Stimulated activated memory B cell treated with anti-CD40 and anti-IgM and Interleukin-4, amounts not matched to agents 10 μg/mL and 1 μg/mL and 100 μg/mL, for 72 hours (primary cell): Measurements from ENCODE around the gene KIAA1755.

Experiments used
- ATAC-seq: fragments of 150-1000 bp; cut with Tn5 transposase; 2 replicates; pipeline ENCODE4 v1.10.0; 2021
- H3K27ac Mint-ChIP-seq: one replicate; pipeline ENCODE4 v1.8.0; 2022; ENCODE audit warnings: mild to moderate bottlenecking, mixed read lengths
- H3K27me3 Mint-ChIP-seq: one replicate; pipeline ENCODE4 v1.8.0; 2022; ENCODE audit warnings: mixed read lengths
- H3K36me3 Mint-ChIP-seq: one replicate; pipeline ENCODE4 v1.8.0; 2022; ENCODE audit warnings: mixed read lengths
- H3K4me1 Mint-ChIP-seq: one replicate; pipeline ENCODE4 v1.8.0; 2022; ENCODE audit warnings: mixed read lengths
- H3K4me3 Mint-ChIP-seq: one replicate; pipeline ENCODE4 v1.8.0; 2022; ENCODE audit warnings: mild to moderate bottlenecking, moderate library complexity, mixed read lengths
- H3K9me3 Mint-ChIP-seq: one replicate; pipeline ENCODE4 v1.8.0; 2022; ENCODE audit warnings: mixed read lengths

The KIAA1755 gene

DNA sequence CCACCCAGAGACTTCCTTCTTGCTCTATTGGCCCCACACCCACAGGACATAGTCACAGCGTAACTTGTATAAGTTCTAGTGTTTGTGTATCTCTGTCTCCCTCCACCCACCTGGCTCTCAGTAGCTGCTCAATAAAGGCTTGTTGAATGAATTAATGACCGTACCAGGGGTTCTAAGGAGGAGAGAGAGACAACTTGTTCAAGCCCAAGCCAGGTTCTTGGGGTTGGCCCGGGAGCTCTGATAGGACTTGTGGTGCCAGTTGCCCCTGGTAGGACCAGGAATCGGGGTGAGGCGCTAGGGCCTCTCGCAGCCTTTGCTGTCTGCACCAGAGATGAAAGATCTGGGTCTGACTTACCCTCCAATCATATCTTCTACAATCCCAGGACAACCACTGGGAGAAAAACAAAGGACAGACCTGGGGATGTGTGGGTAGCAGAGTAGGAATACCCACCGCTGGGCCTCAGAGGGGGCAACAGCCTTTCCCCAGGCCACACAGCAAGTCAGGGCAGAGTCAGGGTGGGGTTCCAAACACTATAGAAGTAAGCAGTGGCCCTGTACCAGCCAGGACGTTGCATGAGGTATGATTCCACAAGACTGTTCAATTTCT is 90.2 kb downstream of the KIAA1755 start:
- H3K9me3 Mint-ChIP-seq = no peaks in the 10 kb centered on the region
- H3K4me3 Mint-ChIP-seq = no peak overlapping the region
- H3K4me1 Mint-ChIP-seq = peaks cover 39% of the 10 kb centered on the region
- ATAC-seq = no peak
- peak overlapping the region; percentile 97 for H3K27ac Mint-ChIP-seq
- H3K27me3 Mint-ChIP-seq = no peaks in the 10 kb centered on the region
- H3K36me3 Mint-ChIP-seq = no peaks in the 10 kb centered on the region

DNA sequence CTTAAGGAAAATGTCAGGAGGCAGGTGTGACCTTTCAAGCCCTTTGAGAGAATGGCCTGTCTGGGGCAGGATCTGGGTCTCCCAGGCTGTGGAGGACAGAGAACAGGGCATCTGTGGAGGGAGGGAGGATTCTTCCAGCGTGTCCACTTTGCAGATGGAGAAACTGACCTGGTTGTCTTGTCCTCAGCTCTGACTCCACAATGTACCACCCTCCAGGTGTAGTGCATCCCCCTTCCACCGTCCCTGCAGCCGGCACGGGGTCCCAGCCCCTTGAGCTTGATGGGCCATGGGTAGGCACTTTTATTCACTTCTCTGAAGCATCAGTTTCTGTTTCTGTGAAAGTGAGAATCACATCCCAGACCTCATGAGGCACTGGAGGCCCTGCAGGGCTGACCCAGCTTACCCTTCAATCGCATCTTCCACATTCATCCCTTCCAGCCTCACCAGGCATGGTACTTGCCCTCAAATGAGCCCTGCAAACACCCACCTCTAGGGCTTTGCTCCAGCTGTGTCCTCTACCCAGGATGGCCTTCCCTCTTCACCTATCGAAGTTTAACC is 90.8 kb downstream of the KIAA1755 start:
- ATAC-seq = no peak
- Mint-ChIP-seq H3K4me3 (no peak overlapping the region), H3K27ac (peak overlapping the region; percentile 97)

DNA sequence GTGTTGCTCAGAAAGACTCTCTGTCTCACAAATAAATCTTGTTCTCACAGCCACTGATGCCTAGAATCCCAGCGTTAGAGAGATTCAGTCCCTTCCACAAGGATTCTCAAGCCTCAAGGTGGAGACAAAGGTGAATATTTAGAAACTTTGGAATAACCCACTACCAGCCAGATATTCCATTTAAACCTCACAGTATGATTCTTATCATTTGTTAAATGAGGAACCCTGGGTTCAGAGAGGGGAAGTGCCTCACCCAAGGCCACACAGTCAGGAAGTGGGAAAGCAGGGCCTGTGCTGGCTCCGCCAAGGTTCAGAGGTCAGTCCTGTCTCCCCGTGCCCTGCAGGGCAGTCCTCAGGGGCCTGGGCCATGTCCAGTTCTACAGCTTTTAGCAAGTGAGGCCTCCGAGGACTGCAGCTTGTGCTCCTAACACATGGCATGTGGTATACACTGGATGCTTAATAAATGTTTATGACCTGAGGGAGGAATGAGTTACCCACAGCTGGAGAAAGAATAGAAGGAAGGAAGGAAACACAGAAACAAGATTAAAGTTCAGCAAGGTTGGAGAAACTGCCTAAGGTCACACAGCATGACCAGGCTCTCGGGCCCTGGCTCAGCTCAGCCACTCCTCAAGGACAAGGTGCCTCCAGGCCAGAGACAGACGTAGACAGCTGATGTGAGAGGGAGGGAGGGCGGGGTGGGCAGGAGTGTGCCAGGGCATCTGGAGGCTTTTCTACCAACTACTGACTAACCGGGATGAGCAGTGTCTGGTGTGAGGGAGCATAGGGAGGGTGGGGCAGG is 91.5 kb downstream of the KIAA1755 start:
- Mint-ChIP-seq H3K4me3 (peak overlapping the region; percentile 53), H3K9me3 (no peaks in the 10 kb centered on the region), H3K27ac (peak overlapping the region; percentile 97), H3K36me3 (no peaks in the 10 kb centered on the region), H3K27me3 (no peaks in the 10 kb centered on the region), H3K4me1 (peaks cover 51% of the 10 kb centered on the region)
- peak; percentile 44 for ATAC-seq

More for the DNA sequence above, 90.8 kb downstream of the KIAA1755 start:
- Mint-ChIP-seq H3K36me3 (no peaks in the 10 kb centered on the region), H3K4me1 (peaks cover 45% of the 10 kb centered on the region), H3K27me3 (no peaks in the 10 kb centered on the region), H3K9me3 (no peaks in the 10 kb centered on the region)

DNA sequence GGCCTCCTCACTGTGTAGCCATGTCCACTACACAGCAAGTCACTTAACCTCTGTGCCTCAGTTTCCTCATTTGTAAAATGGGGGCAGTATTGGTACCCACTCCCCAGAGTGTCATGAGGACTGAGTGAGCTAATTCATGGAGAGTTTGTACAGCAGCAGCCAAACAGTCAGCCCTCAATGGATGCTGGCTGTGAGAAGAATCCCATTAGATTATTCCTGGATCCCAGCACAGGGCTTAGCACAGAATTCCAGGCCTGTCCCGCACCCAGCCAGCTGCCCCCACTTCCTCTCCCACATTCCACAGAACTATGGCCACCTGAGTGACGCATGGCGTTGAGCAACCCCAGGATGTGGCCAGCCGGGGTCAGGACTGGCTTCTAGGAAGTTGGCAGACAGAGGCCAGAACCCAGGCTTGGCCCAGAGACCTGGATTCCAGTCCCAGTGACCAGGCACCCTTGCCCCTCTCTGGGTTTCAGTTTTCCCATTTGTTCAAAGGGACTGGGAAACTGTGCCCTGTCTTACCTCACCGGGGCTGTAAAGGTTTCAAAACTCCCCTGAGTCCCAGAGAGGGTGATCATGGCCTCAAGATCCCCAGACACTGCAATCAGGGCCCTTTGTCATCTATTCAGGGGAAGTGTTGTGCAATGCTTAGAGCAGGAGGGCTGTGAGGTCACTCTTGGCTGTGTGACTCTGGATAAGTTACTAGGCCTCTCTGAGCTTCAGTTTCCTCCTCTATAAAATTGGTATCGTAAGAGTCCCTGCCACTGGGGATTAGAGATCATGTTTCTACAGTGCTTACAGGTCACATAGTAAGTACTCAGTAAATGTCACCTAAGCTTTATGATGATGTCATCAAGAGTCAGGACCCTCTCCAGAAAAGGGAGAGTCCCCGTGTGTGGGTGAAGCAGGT is 92.4 kb downstream of the KIAA1755 start:
- ATAC-seq = peak; percentile 47
- peak overlapping the region; percentile 97 for H3K27ac Mint-ChIP-seq
- peaks cover 60% of the 10 kb centered on the region for H3K4me1 Mint-ChIP-seq
- no peak overlapping the region for H3K4me3 Mint-ChIP-seq
- no peaks in the 10 kb centered on the region for H3K36me3 Mint-ChIP-seq
- H3K27me3 Mint-ChIP-seq = no peaks in the 10 kb centered on the region
- no peaks in the 10 kb centered on the region for H3K9me3 Mint-ChIP-seq

DNA sequence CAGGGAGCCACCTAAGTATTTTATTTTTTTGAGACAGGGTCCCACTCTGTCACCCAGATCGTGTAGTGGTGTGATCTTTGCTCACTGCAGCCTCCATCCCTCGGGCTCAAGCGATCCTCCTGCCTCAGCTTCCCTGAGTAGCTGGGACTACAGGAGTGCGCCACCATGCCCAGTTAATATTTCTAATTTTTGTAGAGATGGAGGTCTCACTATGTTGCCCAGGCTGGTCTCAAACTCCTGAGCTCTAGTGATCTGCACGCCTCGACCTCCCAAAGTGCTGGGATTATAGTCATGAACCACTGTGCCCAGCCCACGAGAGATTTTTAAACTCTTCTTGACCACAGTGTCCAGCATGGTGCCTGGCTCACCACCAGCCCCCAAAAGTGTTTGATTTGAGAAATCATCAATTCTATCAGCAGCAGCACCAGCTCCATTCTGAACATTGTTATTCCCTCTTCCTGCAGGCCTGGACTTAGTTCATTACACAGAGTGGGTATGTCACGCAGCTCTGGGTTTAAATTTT is 93.1 kb downstream of the KIAA1755 start:
- Mint-ChIP-seq H3K4me3 (no peak overlapping the region), H3K9me3 (no peaks in the 10 kb centered on the region), H3K36me3 (no peaks in the 10 kb centered on the region), H3K27ac (peak overlapping the region; percentile 97), H3K4me1 (peaks cover 67% of the 10 kb centered on the region), H3K27me3 (no peaks in the 10 kb centered on the region)
- ATAC-seq = no peak

DNA sequence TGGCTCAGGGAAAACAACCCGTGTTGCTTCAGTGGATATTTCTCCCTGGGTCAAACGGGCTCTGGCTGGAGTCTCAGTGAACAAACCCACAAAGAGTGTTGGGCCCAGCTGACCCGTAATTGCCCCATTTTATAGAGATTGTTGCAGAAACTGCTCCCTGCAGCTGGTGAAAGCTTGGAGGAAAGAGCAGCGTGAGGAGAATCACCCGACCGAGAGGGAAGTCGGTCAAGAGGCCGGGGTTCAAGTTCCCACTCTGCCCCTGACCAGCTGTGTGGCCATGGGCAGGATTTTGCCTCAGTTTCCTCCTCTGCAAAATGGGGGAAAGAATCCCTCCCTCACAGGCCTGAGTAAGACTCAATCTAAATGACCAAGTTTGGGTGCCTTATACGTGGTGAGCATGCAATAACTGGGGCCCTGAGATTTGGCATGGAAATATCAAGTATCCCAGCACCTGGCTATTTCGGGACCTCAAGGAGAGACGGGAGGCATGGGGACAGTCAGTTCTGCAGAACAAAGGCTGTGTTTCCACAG is 93.8 kb downstream of the KIAA1755 start:
- Mint-ChIP-seq H3K27me3 (no peaks in the 10 kb centered on the region), H3K4me1 (peaks cover 73% of the 10 kb centered on the region), H3K9me3 (no peaks in the 10 kb centered on the region), H3K27ac (peak overlapping the region; percentile 81), H3K4me3 (no peak overlapping the region), H3K36me3 (no peaks in the 10 kb centered on the region)
- ATAC-seq = no peak

DNA sequence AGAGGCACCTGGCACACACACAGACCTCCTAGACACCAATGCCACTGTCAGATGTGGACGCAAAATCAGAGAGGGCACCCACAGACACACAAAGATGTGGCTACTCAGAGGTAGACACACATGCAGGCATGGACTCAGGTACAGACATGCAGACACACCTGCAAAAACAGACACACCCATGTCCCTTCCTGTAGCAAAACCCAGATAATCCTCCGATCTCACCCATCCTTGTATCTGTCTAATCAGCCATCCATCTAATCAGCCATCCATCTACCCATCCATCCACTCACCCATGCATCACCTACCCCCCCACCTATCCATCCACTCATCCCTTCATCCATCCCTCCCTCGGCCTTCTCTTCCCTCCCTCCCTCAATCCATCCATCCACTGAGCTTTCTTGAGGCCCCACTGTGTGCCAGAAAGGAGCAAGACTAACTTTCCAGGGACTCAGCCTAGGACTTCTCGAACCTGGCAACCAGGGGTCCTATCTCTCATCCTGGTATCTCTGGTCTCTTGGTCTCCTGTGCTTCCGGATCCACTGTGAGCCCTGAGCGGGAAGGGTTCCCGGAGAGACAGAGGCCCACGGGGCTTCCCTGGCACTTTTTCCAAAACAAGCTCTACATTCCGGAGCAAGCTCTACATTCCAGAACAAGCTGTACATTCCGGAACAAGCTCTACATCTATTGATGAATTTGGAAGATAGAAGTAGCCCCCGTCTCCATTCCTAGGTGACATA is 94.4 kb downstream of the KIAA1755 start:
- no peaks in the 10 kb centered on the region for H3K36me3 Mint-ChIP-seq
- no peak for ATAC-seq
- peaks cover 79% of the 10 kb centered on the region for H3K4me1 Mint-ChIP-seq
- peak overlapping the region; percentile 73 for H3K4me3 Mint-ChIP-seq
- H3K9me3 Mint-ChIP-seq = no peaks in the 10 kb centered on the region
- peak overlapping the region; percentile 81 for H3K27ac Mint-ChIP-seq
- no peaks in the 10 kb centered on the region for H3K27me3 Mint-ChIP-seq

DNA sequence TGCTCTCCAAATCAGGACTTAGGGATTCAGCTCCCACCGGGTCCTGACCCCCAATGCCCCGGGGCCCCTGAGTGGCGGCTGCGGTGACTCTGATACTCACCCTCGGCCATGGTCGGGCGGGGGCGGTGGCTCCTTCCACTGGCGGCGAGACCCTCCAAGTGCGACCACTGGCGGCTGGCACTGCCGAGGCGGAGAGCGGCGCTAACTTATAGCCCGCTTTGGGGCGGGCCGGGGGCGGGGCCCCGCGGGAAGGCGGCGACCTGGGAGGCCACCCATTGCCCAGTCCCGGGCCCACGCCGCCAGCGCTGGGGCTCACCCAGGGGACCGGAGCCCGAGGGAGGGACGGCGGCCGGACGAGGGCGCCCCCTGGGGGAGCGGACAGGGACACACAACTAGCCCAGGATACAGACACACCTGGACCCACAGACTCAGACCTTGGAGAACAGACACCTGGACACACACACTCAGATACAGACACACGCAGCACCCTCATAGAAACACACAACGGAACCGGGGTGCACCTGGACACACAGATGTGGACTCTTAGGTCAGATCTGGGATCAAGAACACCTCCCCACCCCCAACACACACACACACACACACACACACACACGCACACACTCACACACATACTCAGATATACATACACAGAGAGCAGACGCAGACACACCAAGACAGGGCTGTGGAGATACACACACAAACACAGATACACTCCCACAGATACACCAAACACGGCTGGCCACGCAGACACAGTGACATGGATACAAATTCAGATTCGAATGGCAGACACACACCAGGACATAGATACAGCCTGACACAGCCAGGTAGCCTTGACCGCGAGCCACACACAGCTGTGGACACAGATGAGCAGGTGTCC is 95.2 kb downstream of the KIAA1755 start, which contains the start of gene TGM2:
Gene TGM2 (minus strand): TSS at position 182 of the 877 bp plus-strand sequence. CDS start 72 bp downstream, at position 110.
- H3K9me3 Mint-ChIP-seq = no peaks in the 10 kb centered on the region
- ATAC-seq = peak; percentile 93
- H3K36me3 Mint-ChIP-seq = no peaks in the 10 kb centered on the region
- no peaks in the 10 kb centered on the region for H3K27me3 Mint-ChIP-seq
- peaks cover 80% of the 10 kb centered on the region for H3K4me1 Mint-ChIP-seq
- peak within 1 kb of the TSS; percentile 81 for H3K27ac Mint-ChIP-seq
- peak within 1 kb of the TSS; percentile 73 for H3K4me3 Mint-ChIP-seq

DNA sequence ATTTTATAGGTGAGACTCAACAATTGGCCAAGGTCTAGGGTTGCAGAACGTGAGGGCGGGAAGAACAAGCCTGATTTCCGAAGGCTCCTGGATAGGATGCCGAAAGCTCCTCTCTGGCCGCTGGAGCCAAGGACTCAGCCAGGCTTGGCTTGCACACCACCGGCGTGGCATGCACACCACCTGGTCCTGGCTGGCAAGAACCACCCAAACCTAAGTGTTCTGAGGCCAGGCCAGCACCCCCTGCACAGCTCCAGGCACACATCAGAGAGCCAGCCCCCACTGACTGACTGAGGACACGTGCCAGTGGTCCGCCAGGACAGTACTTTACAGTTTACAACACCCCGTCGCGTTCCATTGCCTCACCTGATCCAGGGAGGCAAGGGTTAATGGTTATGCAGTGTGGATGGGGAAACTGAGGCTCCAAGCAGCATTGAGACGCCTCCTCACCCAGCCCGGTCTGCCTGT is 95.9 kb downstream of the KIAA1755 start:
- Mint-ChIP-seq H3K4me1 (peaks cover 73% of the 10 kb centered on the region), H3K27me3 (no peaks in the 10 kb centered on the region), H3K27ac (peak overlapping the region; percentile 81), H3K4me3 (peak overlapping the region; percentile 73), H3K9me3 (no peaks in the 10 kb centered on the region), H3K36me3 (no peaks in the 10 kb centered on the region)
- no peak for ATAC-seq

DNA sequence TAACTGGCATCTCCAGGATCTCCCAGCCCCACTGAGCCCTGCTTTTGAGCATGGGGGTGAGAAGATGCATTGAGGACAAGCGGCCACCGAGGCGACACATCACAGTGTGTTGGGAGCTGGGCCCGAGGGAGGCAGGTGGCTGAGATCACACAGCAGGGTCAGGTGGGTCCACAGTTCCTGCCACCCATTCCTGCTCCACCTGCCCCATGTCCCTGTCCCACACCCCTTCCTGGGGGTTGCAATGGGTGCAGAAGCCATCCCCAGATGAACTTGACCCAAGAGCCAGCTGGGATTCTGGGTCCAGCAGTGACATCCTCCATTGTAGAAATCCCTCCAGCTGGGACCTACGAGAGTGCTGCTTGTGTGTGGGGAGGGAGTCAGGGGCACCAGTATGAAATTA is 96.5 kb downstream of the KIAA1755 start:
- ATAC-seq = no peak
- H3K4me3 Mint-ChIP-seq = peak overlapping the region; percentile 73
- H3K27ac Mint-ChIP-seq = peak overlapping the region; percentile 81
- H3K4me1 Mint-ChIP-seq = peaks cover 68% of the 10 kb centered on the region
- H3K27me3 Mint-ChIP-seq = no peaks in the 10 kb centered on the region
- H3K9me3 Mint-ChIP-seq = no peaks in the 10 kb centered on the region
- H3K36me3 Mint-ChIP-seq = peaks cover 3% of the 10 kb centered on the region

DNA sequence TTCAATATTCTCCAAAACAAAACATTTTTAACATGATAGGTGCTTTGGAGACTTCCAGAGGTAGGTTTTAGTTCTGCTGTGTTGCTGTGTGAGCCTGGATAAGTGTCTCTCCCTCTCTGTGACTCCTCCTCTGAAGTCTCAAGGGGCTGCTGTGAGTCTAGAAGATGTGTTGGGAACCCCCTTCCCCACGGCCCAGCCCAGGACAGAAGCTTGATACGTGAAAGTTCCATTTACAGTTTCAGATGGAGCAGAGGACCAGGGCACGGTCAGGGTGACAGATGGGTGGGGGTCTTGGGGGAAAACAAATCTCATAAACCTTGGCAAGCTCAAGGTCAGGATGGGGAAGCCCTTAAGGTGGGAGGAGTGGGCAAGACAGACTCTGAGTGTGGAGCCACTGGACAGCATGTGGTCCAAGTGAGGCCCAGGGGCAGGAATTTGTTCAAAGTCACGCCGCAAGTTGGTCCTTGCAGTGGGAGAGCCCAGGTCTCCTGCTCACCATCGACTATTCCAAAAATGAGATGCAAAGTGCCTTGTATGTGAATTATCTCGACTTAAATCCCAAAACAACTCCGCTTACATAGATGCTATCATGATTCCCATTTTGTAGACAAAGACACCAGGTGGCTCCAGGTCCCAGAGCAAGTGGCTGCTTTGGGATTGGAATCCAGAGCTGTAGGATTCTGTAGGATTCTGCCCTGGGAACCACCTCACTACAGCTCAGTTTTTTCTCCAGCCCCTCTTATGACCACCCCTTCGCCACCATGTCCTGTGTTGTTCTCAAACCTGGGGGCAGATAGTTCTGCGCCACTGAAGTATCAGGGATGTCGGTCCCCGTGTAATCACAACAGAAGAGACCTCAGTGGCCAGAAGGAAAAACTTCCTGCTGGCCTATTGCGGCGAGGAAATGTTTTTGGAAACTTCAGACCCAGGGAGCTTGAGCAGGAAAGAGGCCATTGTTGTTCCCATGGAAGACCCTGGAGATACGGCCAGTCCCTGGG is 97.4 kb downstream of the KIAA1755 start:
- ATAC-seq = no peak
- H3K4me1 Mint-ChIP-seq = peaks cover 59% of the 10 kb centered on the region
- H3K4me3 Mint-ChIP-seq = peak overlapping the region; percentile 41
- H3K9me3 Mint-ChIP-seq = no peaks in the 10 kb centered on the region
- H3K36me3 Mint-ChIP-seq = peaks cover 9% of the 10 kb centered on the region
- H3K27me3 Mint-ChIP-seq = no peaks in the 10 kb centered on the region
- H3K27ac Mint-ChIP-seq = peak overlapping the region; percentile 81

DNA sequence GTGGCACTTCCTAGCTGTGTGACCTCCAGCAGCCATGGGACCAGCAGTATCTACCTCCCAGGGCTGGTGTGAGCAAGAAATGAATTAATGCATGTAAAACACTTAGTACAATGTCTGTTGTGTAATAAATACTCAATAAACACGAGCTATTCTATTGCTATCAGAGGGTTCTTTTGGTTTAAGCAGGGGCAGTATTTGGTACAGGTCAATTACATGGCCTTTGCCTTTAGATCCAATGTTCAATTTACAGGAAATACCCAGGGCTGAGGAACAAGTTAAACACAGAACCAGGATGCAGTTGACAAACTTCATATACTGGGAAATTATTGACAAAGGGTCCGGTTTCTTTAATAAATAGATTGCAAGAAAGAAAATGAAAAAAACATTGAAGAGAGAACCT is 98.4 kb downstream of the KIAA1755 start:
- Mint-ChIP-seq H3K27me3 (no peaks in the 10 kb centered on the region), H3K36me3 (peaks cover 12% of the 10 kb centered on the region), H3K9me3 (no peaks in the 10 kb centered on the region), H3K4me3 (no peak overlapping the region), H3K27ac (peak overlapping the region; percentile 81), H3K4me1 (peaks cover 54% of the 10 kb centered on the region)
- no peak for ATAC-seq
